ENCODE measurements around the gene CAV2. TPM values are rescaled to one million over a fixed set of nuclear protein-coding genes. Genes with fewer than 3 reads are reported as not detected.

The CAV2 gene
- total RNA-seq, 2 experiments from 2014 or later: not detected

DNA sequence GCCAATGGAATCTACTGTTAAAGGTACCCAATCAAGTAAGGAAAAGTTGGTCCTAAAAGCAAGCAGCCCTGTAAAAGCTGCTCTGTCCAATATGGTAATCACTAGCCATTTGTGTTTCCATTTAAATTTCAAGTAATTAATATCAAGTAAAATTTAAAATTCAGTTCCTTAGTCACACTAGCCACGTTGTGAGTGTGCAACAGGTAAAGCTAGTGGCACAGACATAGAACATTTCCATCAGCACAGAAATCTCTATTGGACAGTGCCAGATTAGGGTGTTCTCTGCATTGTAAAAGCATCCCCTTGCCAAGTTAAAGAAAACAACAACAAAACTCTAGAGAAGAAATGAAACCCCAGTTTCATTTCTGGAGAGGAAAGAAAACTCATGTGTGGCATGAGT lies 29.7 kb downstream of the CAV2 start:
- Histone ChIP-seq H3K9me3 (ENCODE audit: low read length) (no peaks in the 10 kb centered on the region), H3K79me2 (ENCODE audit: insufficient read depth, low read depth, low read length) (no peaks in the 10 kb centered on the region), H3K27ac (ENCODE audit: low read depth, low read length, poor library complexity, severe bottlenecking) (no peak overlapping the region), H2AFZ (ENCODE audit: low read length) (no peak overlapping the region), H3K9me2 (ENCODE audit: insufficient read depth, low read length) (no peaks in the 10 kb centered on the region), H3K4me3 (ENCODE audit: low read depth, low read length, poor library complexity, severe bottlenecking) (no peak overlapping the region), H3K36me3 (ENCODE audit: insufficient read depth, low read length) (no peaks in the 10 kb centered on the region), H3K4me1 (ENCODE audit: insufficient read depth, low read length, poor library complexity, severe bottlenecking) (no peaks in the 10 kb centered on the region), H3K4me2 (ENCODE audit: low read length) (no peak overlapping the region), H4K20me1 (ENCODE audit: insufficient read depth, low read length) (no peaks in the 10 kb centered on the region)
- no peak for DNase-seq (ENCODE audit: low spot score)
- POLR2A ChIA-PET: interaction anchor here (0.6 to 0.8 kb wide), 3 partner anchors 22 to 211 kb away, joined by 3 to 4 read pairs (median 3); no protein-coding TSS in a partner anchor
- TF ChIP-seq, protein P1, sequence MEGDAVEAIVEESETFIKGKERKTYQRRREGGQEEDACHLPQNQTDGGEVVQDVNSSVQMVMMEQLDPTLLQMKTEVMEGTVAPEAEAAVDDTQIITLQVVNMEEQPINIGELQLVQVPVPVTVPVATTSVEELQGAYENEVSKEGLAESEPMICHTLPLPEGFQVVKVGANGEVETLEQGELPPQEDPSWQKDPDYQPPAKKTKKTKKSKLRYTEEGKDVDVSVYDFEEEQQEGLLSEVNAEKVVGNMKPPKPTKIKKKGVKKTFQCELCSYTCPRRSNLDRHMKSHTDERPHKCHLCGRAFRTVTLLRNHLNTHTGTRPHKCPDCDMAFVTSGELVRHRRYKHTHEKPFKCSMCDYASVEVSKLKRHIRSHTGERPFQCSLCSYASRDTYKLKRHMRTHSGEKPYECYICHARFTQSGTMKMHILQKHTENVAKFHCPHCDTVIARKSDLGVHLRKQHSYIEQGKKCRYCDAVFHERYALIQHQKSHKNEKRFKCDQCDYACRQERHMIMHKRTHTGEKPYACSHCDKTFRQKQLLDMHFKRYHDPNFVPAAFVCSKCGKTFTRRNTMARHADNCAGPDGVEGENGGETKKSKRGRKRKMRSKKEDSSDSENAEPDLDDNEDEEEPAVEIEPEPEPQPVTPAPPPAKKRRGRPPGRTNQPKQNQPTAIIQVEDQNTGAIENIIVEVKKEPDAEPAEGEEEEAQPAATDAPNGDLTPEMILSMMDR (conservative IDR thresholded peaks at IDR 0.05; ENCODE audit: low read length): no peak
- TF ChIP-seq EZH2phosphoT487 (IDR thresholded peaks at IDR 0.05; ENCODE audit: borderline replicate concordance, low read depth, low read length): no peak
- no TSS peak for BruUV-seq (replicated peaks)
- CTCF ChIA-PET (ENCODE audit: unreplicated experiment): no interaction called here
- intact Hi-C loops (cut with micrococcal nuclease; ENCODE audit: unreplicated experiment): no loop called here

DNA sequence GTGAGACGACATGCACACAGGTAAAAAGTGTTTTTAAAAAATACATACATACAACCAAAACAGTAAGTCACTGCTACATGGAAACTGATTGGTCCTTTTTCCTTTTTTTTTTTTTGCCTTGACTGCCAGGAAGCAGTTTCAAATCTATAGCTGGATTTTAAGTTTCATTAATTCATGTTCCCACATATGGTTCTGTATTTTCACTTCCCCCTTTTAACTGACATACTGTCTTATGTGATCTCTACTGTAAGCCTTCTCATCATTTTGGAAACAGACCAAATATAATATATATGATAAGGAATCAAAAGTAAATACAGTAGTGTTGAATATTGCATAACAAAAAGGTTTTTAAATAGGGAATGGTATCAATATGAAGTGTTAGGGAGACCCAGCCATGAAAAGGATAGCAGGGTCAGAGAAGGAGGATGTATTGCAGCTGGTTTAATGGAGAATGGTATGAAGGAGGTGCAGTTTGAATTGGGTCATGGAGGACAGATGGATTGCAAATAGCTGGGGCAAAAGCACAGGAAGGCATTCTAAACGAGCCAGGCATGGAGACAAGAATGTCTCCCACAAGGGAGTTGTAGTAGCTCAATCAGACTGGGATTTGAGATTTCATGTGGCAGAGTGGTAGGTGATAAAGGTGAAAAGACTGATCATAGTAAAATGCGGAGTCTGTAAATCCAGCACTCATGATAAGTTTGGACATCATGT lies 30.7 kb downstream of the CAV2 start:
- ChIA-PET POLR2A (interaction anchor here (0.5 to 0.7 kb wide), 3 partner anchors 17 to 697 kb away, joined by 3 to 4 read pairs (median 3); no protein-coding TSS in a partner anchor), CTCF (ENCODE audit: unreplicated experiment) (no interaction called here)
- Histone ChIP-seq H3K9me2 (ENCODE audit: insufficient read depth, low read length) (no peaks in the 10 kb centered on the region), H4K20me1 (ENCODE audit: insufficient read depth, low read length) (no peaks in the 10 kb centered on the region), H3K27ac (ENCODE audit: low read depth, low read length, poor library complexity, severe bottlenecking) (no peak overlapping the region), H3K79me2 (ENCODE audit: insufficient read depth, low read depth, low read length) (no peaks in the 10 kb centered on the region), H3K4me3 (ENCODE audit: low read depth, low read length, poor library complexity, severe bottlenecking) (no peak overlapping the region), H2AFZ (ENCODE audit: low read length) (no peak overlapping the region), H3K36me3 (ENCODE audit: insufficient read depth, low read length) (no peaks in the 10 kb centered on the region), H3K4me2 (ENCODE audit: low read length) (no peak overlapping the region), H3K4me1 (ENCODE audit: insufficient read depth, low read length, poor library complexity, severe bottlenecking) (no peaks in the 10 kb centered on the region), H3K9me3 (ENCODE audit: low read length) (no peaks in the 10 kb centered on the region)
- TF ChIP-seq, protein P1 (conservative IDR thresholded peaks at IDR 0.05; ENCODE audit: low read length): no peak
- TF ChIP-seq EZH2phosphoT487 (IDR thresholded peaks at IDR 0.05; ENCODE audit: borderline replicate concordance, low read depth, low read length): no peak
- DNase-seq (ENCODE audit: low spot score): no peak
- BruUV-seq (replicated peaks): no TSS peak
- intact Hi-C loops (cut with micrococcal nuclease; ENCODE audit: unreplicated experiment): no loop called here

DNA sequence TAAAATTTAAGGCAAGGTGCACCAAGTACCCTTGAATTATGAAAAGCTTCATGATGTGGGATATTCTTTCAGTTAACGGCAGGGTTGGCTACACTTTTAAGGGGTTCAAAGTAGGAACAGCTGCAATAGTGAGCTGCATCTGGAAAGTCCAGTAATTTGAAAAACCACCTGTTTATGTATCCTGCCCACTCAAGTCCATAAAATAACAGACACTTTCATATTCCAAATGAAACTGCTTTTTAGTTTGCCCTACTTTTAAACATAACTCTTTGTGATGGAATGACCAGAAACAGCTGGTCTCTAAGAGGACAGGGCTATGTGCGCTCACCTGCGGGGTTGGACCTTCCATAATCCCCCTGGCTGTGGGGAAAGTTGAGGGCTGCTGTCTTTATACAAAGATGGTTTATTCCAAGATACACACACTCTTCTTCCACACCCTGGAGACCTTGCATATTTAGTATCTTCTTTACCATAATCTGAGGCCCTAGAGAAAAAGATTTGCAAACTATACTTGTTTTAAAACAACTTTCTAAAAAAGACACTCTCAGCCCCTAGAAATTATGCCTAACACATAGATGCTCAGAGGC lies 32.7 kb downstream of the CAV2 start:
- Histone ChIP-seq H3K79me2 (ENCODE audit: insufficient read depth, low read depth, low read length) (no peaks in the 10 kb centered on the region), H3K36me3 (ENCODE audit: insufficient read depth, low read length) (no peaks in the 10 kb centered on the region), H3K4me3 (ENCODE audit: low read depth, low read length, poor library complexity, severe bottlenecking) (no peak overlapping the region), H3K9me2 (ENCODE audit: insufficient read depth, low read length) (no peaks in the 10 kb centered on the region), H4K20me1 (ENCODE audit: insufficient read depth, low read length) (no peaks in the 10 kb centered on the region), H3K27ac (ENCODE audit: low read depth, low read length, poor library complexity, severe bottlenecking) (no peak overlapping the region), H3K9me3 (ENCODE audit: low read length) (no peaks in the 10 kb centered on the region), H3K4me2 (ENCODE audit: low read length) (no peak overlapping the region), H2AFZ (ENCODE audit: low read length) (no peak overlapping the region), H3K4me1 (ENCODE audit: insufficient read depth, low read length, poor library complexity, severe bottlenecking) (no peaks in the 10 kb centered on the region)
- ChIA-PET POLR2A (no interaction called here), CTCF (ENCODE audit: unreplicated experiment) (no interaction called here)
- no peak for TF ChIP-seq EZH2phosphoT487 (IDR thresholded peaks at IDR 0.05; ENCODE audit: borderline replicate concordance, low read depth, low read length)
- TF ChIP-seq, protein P1 (conservative IDR thresholded peaks at IDR 0.05; ENCODE audit: low read length): no peak
- intact Hi-C loops (cut with micrococcal nuclease; ENCODE audit: unreplicated experiment): no loop called here
- no TSS peak for BruUV-seq (replicated peaks)
- no peak for DNase-seq (ENCODE audit: low spot score)
